HK-2 (cell line): Measurements from ENCODE around the gene HOXA9.

ENCODE experiments used
- DNase-seq: peaks from one replicate; pipeline ENCODE4 v3.0.0-alpha.2; 2018; ENCODE audit not compliant: unreplicated experiment

HOXA9 gene

GRCh38 chr7:27164367-27165088 lies 809 bp downstream of the HOXA9 start:
- peak; percentile 56 for DNase-seq

DNA sequence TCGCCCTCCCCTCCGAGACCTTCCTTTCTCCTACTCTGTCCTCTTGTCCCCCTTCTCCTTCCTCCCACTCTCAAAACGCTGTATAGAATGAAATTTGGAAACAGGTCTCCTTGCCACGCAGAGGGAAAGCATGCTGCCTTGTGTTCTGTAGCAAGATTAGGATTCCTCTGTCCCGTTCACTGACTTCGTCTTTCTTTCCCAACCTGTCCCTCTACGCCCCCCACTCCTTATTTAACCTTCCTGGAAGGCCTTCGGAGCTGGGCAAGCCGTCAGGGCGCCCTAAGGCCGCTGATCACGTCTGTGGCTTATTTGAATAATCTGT lies 1.3 kb downstream of the HOXA9 start:
- no peak for DNase-seq

DNA sequence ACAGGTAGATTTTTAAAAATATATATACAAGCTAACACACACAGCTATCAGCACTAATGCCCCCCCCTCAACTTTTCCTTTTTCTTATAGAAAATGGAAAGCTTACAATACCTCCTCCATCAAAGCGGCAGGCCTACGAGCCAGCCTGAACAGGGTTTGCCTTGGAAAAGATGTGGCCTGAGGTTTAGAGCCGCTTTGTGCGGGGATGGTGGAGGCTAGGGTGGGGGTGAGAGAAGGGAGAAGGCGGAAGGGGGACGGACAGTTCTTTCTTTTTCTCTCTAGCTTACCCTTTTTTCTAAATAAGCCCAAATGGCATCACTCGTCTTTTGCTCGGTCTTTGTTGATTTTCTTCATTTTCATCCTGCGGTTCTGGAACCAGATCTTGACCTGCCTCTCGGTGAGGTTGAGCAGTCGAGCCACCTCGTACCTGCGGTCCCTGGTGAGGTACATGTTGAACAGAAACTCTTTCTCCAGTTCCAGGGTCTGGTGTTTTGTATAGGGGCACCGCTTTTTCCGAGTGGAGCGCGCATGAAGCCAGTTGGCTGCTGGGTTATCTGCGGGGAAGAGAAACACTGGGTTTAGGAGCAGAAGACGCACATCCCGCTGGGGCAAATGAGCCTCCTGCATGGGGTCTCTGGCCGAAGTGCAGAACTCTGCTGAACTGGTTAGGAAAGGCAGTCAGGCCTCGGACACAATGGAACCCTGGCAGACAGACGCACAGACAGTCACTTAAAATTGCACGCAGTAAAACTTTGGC lies 1.9 kb downstream of the HOXA9 start:
- DNase-seq: no peak

GRCh38 chr7:27162561-27163287 lies 2.6 kb downstream of the HOXA9 start:
- no peak for DNase-seq

- no peak for DNase-seq
These were observed 3.4 kb downstream of the HOXA9 start for GRCh38 chr7:27161721-27162560.

DNA sequence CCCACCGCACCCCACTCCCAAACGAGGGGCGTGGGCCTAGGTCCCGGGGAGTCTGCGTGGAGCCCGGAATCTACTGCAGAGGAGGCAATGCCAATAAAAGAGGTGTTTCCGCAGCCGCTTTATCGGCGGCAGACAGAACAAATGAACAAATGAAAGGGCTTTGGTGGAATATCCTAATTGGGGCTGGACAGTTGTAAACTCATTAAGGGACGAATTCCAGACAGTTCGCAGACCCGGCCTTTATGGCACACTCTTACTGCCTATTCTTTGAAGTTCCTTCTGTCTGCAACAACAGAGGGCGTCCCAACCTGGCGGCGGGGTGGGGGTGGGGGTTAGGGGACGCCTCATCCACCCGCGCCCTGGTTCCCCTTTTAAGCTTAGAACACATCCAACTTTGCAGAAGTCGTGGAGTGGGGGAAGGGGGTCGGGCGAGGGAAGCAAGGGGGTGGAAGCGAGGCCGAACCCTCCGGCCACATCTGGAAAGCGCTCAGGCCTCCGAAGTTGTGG lies 4.1 kb downstream of the HOXA9 start:
- DNase-seq: peak; percentile 76

GRCh38 chr7:27160546-27161213 lies 4.7 kb downstream of the HOXA9 start:
- DNase-seq: peak; percentile 94

DNA sequence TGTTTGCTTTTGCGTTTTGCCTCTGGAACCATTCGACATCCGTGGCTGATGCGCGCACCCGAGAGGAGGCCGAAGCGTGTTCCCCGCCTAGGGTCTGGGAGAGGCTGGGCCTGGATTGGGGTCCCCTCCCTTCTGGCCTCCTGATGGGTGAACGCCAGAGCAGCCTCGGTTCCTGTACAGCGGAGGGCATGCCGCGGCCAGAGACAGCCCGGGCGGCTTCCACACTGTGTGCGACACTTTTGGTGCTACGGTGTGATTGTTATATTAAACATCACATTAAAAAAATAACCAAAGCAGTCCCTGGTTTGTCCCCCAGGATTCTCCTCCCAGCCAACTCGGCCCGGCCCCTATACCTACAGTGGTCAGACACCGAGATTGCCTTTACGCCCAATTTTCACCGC lies 5.2 kb downstream of the HOXA9 start:
- DNase-seq: no peak

DNA sequence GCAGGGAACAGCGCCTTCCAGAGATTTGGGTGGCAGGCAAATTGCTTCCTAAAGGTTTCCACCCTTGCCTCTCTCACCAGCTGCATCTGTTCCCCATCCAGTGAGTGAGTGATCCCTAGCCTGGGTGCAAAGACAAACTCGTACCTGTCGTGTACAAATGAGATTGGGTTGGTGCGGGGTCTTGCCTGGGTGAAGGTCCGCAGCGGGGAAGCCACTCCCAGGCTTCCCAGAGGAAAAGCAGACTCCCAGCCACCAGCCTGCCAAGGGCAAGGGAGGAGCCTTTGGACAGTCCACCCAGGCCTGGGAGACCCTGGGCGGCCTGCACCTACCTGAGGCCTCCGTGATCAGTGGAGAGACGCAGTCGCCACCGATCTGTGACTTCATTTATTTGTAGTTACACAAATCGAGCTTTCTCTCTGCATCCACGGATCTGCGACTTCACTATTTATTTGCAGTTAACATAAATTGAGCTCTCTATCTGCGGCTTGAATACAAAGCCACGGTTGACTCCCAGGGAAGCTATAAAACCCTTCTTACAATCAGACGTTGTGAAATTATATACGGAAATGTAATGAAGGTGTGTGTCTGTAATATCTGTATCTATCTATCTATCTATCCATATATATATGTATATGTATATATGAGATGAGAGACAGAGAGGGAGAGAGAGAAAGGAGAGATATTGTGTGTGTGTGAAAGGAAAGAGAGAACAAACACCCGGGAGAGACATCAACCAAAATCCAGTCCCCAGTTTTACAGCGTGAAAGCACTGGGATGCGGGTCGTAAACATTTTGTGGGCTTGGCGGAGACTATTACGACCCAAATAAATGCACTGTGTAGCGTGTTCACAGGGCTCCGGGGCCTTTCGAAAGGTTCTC lies 5.8 kb downstream of the HOXA9 start:
- DNase-seq: peak; percentile 53

DNA sequence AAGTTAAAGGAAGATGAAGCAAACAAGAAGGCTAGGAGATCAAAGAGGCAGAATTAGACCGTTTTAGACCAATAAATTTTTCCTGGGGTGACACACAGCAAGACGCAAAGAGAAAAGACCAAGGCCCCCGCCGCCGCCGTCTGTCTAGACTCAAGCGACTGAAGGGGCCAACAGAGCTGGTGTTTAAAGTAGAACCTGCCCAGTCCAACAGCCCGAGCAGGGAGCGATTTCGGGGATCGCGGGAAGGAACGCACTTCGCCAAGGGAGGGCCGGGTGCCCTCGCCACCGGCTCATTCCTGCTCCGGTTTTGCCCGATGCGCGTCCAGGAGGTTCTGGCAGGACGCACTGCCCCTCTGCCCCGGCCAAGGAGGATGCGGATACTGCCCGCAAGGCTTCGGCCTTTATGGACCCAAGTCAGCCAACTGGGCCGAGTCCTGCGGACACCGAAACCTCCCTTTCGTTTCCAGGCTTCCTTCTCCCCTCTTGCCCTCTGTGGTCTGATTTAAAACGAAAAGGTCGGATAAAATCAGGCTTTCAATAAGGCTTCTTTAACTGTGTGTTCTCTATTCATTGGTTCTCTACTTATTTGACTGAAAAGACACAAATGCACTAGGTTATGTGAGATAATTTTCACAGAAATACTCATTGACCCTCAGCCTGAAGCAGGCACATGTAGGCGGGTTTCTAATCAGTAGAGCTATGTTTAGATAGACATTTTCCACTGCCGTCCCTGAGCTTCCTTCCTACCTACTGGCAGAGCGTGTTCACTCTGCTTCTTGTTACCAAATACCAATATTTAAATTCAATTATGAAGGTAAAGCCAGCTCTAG lies 6.7 kb downstream of the HOXA9 start:
- DNase-seq: no peak

- DNase-seq: no peak
These were observed 7.5 kb downstream of the HOXA9 start for GRCh38 chr7:27157702-27158431.

DNA sequence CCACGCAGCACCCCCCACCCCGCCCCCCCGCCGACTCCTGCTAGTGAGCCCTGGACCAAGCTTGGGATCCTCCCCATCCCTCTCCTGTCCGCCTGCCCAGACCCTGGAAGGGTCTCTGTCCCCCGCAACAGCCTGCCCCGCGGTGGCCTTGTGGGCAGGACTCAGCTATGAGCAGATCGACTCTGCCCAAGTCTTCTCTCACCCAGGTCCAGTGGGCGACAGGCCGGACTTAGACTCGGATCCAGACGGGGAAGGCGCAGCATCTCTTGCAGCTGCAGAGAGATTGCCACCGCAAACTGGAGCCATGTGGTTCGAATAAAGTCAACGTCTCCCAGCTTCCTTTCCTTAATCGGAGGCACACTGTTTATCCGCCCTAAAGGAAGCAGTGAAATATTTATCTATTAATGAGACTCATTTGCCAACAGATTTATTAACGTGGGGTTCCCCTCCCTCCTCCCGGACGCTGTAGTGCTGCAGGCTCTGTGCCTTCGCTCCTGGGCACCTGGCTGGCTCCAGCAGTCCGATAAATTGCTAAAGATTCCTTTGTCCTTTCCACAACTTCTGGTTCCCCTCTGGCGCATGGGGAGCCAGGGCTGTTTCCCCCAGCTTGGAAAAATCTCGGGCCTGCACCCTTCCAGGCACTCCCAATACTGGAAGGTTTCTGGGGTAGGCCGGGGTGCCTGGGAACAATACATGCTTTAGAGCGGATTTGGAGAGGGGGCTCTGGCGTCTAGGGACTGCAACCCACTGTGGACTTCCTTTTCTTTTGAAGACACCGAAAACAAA lies 8.2 kb downstream of the HOXA9 start:
- DNase-seq: no peak

GRCh38 chr7:27156508-27156898 lies 8.8 kb downstream of the HOXA9 start, which contains the start of gene HOXA7:
HOXA7 (minus strand) TSS chr7:27156675; CDS start chr7:27156545, 130 bp downstream.
- DNase-seq: peak; percentile 80

DNA sequence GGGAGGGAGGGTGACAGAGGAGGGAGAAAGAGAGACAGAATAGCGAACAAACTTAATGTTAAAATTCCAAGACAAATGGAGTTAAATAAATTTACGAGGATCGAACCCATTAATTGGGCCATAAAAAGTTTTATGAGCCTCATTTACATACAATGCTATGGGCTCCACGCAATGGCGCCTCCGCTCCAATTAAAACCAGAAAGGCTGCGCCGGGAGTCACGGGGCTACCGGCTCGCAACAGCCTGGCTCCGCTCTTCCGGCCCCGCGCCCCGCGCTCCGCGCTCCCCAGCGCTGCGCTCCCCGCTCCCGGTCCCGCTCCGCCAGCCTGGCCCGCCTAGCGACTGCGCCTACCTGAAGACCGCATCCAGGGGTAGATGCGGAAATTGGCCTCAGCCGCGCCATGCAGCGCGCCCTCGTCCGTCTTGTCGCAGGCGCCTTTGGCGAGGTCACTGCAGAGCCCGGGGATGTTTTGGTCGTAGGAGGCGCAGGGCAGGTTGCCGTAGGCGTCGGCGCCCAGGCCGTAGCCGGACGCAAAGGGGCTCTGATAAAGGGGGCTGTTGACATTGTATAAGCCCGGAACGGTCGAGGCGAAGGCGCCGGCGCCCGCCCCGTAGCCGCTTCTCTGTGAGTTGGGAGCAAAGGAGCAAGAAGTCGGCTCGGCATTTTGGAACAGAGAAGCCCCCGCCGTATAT lies 9.4 kb downstream of the HOXA9 start:
- peak; percentile 60 for DNase-seq

GRCh38 chr7:27154901-27155815 lies 10.2 kb downstream of the HOXA9 start:
- peak; percentile 80 for DNase-seq

GRCh38 chr7:27154369-27154768 lies 11.0 kb downstream of the HOXA9 start:
- DNase-seq: no peak
